CD8-positive, alpha-beta memory T cell (primary cell): ENCODE measurements around the gene NME9. TPM values are rescaled to one million over a fixed set of nuclear protein-coding genes. Genes with fewer than 3 reads are reported as not detected.

ENCODE experiments used
- CTCF ChIA-PET: fragments of 350-600 bp; sonication (Branson Sonifier 250); formaldehyde crosslinking; loops from one replicate; lab custom pipeline; 2021; ENCODE audit warnings: antibody characterized with exemption; lab: Charles Lee
- POLR2A ChIA-PET: fragments of 350-600 bp; sonication (Branson Sonifier 250); formaldehyde crosslinking; loops from one replicate; lab custom pipeline; 2021; ENCODE audit warnings: antibody characterized with exemption; lab: Charles Lee
- DNase-seq, 5 donors: peaks; one replicate each; pipeline versions ENCODE4 v3.0.0 to v3.0.0-alpha.2; 2020 to 2022; ENCODE audit warnings: mixed read lengths in 1 of 5
- H3K27ac ChIP-seq: one replicate; pipeline ENCODE4 v1.7.0; 2013; ENCODE audit warnings: low read depth, mild to moderate bottlenecking, low read length, moderate library complexity
- H3K27me3 ChIP-seq: 2 replicates; pipeline ENCODE4 v1.7.0; 2013; ENCODE audit warnings: low read length, mild to moderate bottlenecking; ENCODE audit not compliant: insufficient read depth, poor library complexity, severe bottlenecking
- H3K36me3 ChIP-seq: 2 replicates; pipeline ENCODE4 v1.7.0; 2013; ENCODE audit warnings: mild to moderate bottlenecking, low read length, moderate library complexity; ENCODE audit not compliant: insufficient read depth
- H3K4me1 ChIP-seq: 2 replicates; pipeline ENCODE4 v1.7.0; 2013; ENCODE audit warnings: mild to moderate bottlenecking, low read length, moderate library complexity; ENCODE audit not compliant: insufficient read depth
- H3K4me3 ChIP-seq: 2 replicates; pipeline ENCODE4 v1.7.0; 2013; ENCODE audit warnings: mild to moderate bottlenecking, low read length
- H3K9me3 ChIP-seq: 2 replicates; pipeline ENCODE4 v1.7.0; 2013; ENCODE audit warnings: mild to moderate bottlenecking, low read length
- H3K27ac Mint-ChIP-seq, 8 donors: one replicate each; pipeline ENCODE4 v1.8.0; 2020 to 2021; ENCODE audit warnings: mixed read lengths in 8 of 8, mild to moderate bottlenecking in 6 of 8, inconsistent platforms in 3 of 8, moderate library complexity in 3 of 8
- H3K27me3 Mint-ChIP-seq, 2 donors: one replicate each; pipeline ENCODE4 v1.8.0; 2020 to 2021; ENCODE audit warnings: mixed read lengths in 2 of 2, mild to moderate bottlenecking in 1 of 2, moderate library complexity in 1 of 2
- H3K36me3 Mint-ChIP-seq, 3 donors: one replicate each; pipeline ENCODE4 v1.8.0; 2020 to 2021; ENCODE audit warnings: mixed read lengths in 3 of 3, inconsistent platforms in 1 of 3, mild to moderate bottlenecking in 1 of 3
- H3K4me1 Mint-ChIP-seq, 3 donors: one replicate each; pipeline ENCODE4 v1.8.0; 2020 to 2021; ENCODE audit warnings: mixed read lengths in 3 of 3, inconsistent platforms in 1 of 3, mild to moderate bottlenecking in 1 of 3
- H3K4me3 Mint-ChIP-seq, 7 donors: one replicate each; pipeline ENCODE4 v1.8.0; 2020 to 2021; ENCODE audit warnings: mixed read lengths in 7 of 7, mild to moderate bottlenecking in 6 of 7, moderate library complexity in 4 of 7, inconsistent platforms in 2 of 7
- H3K9me3 Mint-ChIP-seq, 5 donors: one replicate each; pipeline ENCODE4 v1.8.0; 2020 to 2022; ENCODE audit warnings: mixed read lengths in 5 of 5, mild to moderate bottlenecking in 3 of 5, moderate library complexity in 2 of 5, inconsistent platforms in 1 of 5
- polyA plus RNA-seq: library from polyadenylated mRNA; unstranded; fragments of 300-500 nt; fragmentation: Illumina TruSeq; gene quantifications from one replicate; pipeline ENCODE4 v1.2.3, GENCODE V29; 2021
- total RNA-seq, 2 experiments: library from RNA; stranded (reverse); gene quantifications; one replicate each; pipeline ENCODE4 v1.2.3, GENCODE V29; 2021

NME9 gene
- total and polyA plus RNA-seq, 3 experiments from 2014 or later = 0.44 TPM; not detected in 2

DNA sequence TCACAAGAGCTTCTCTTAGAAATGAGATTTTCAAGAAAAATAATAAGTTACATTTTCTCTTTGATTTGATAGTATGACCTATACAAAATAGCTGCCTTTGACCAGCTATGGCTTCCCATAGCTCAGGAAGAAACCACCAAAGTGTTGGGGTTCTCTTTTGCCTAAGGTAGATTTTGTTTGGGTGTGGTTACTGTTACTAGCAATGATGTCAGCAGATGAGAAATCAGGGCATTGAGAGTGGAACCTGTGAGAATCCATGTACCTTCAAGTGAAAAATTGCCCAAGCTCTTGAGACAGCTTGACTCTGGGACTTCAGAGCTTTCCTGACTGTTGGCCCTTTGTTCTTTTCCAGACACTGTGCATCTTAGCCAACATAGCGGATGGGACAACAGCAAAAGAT, 45.6 kb downstream of the NME9 start:
- H3K4me3 Mint-ChIP-seq = no peak overlapping the region
- H3K4me3 ChIP-seq = no peak overlapping the region
- no peaks in the 10 kb centered on the region for H3K4me1 Mint-ChIP-seq
- DNase-seq = no peak
- H3K4me1 ChIP-seq = no peaks in the 10 kb centered on the region
- POLR2A ChIA-PET = interaction anchor here (1.0 kb wide), 1 partner anchor 9 kb away, joined by 3 read pairs; no protein-coding TSS in a partner anchor
- peaks cover 9 to 36% (median 10%) of the 10 kb centered on the region in 3 donors for H3K36me3 Mint-ChIP-seq
- H3K36me3 ChIP-seq = peaks cover 7% of the 10 kb centered on the region
- CTCF ChIA-PET = no interaction called here
- H3K27ac ChIP-seq = no peak overlapping the region
- H3K27ac Mint-ChIP-seq = peak overlapping the region in 3 of 8 donors; percentile 33 to 85 (median 39)
- H3K9me3 ChIP-seq = no peaks in the 10 kb centered on the region
- no peaks in the 10 kb centered on the region for H3K9me3 Mint-ChIP-seq
- H3K27me3 Mint-ChIP-seq = no peaks in the 10 kb centered on the region
- no peaks in the 10 kb centered on the region for H3K27me3 ChIP-seq

DNA sequence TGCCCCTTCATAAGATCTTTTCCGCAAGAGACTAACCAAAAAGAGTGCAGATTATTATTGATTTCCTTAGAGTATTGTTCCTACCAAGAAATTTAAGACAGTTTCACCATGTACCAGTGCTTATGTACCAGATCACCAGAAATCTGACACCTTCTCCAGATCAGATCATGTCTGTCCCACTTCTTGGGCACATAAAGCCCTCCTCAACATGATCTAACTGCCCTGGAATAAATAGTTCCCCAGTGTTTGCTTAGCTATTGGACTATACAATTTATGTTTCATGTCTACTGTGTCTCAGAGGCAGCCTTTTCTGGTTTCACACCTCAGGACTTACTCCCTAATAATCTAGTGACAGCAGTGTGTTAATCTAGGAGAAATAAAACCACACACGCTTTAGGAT, 46.8 kb downstream of the NME9 start:
- ChIA-PET CTCF (no interaction called here), POLR2A (no interaction called here)
- H3K27ac ChIP-seq = no peak overlapping the region
- no peak overlapping the region for H3K4me3 Mint-ChIP-seq
- H3K27me3 Mint-ChIP-seq = no peaks in the 10 kb centered on the region
- no peak for DNase-seq
- no peak overlapping the region for H3K4me3 ChIP-seq
- no peaks in the 10 kb centered on the region for H3K9me3 Mint-ChIP-seq
- no peaks in the 10 kb centered on the region for H3K4me1 ChIP-seq
- peaks cover 5 to 31% (median 6%) of the 10 kb centered on the region in 3 donors for H3K36me3 Mint-ChIP-seq
- H3K27me3 ChIP-seq = no peaks in the 10 kb centered on the region
- no peaks in the 10 kb centered on the region for H3K9me3 ChIP-seq
- peak overlapping the region in 1 of 8 donors; percentile 44 for H3K27ac Mint-ChIP-seq
- no peaks in the 10 kb centered on the region for H3K4me1 Mint-ChIP-seq
- H3K36me3 ChIP-seq = peaks cover 4% of the 10 kb centered on the region

DNA sequence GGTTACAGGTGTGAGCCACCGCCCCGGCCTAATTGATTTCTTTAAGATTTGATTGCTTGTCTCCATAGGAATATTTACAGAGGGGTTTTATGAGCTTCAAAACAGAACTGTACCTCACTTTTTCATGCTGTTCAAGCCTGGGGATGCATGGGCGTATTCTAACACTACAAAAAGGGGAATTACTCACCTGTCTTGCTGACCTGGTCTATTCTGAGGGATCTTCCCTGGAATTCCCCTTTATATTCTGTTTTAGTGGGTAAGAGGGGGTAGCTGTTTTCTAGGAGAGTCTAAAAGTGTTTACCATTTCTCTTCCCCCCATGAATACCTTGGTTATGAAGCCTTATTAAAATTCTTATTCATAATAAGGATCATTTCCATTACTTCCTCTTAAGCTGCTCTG, 48.1 kb downstream of the NME9 start:
- no peak overlapping the region for H3K27ac ChIP-seq
- H3K9me3 Mint-ChIP-seq = no peaks in the 10 kb centered on the region
- H3K4me1 ChIP-seq = no peaks in the 10 kb centered on the region
- H3K4me3 Mint-ChIP-seq = no peak overlapping the region
- H3K4me1 Mint-ChIP-seq = no peaks in the 10 kb centered on the region
- CTCF ChIA-PET = no interaction called here
- DNase-seq = no peak
- POLR2A ChIA-PET = interaction anchor here (0.5 kb wide), 1 partner anchor 46 kb away, joined by 3 read pairs; no protein-coding TSS in a partner anchor
- peak overlapping the region in 1 of 8 donors; percentile 54 for H3K27ac Mint-ChIP-seq
- H3K4me3 ChIP-seq = no peak overlapping the region
- peaks cover 6 to 41% (median 10%) of the 10 kb centered on the region in 3 donors for H3K36me3 Mint-ChIP-seq
- H3K36me3 ChIP-seq = peaks cover 4% of the 10 kb centered on the region
- no peaks in the 10 kb centered on the region for H3K9me3 ChIP-seq
- no peaks in the 10 kb centered on the region for H3K27me3 ChIP-seq
- H3K27me3 Mint-ChIP-seq = no peaks in the 10 kb centered on the region

DNA sequence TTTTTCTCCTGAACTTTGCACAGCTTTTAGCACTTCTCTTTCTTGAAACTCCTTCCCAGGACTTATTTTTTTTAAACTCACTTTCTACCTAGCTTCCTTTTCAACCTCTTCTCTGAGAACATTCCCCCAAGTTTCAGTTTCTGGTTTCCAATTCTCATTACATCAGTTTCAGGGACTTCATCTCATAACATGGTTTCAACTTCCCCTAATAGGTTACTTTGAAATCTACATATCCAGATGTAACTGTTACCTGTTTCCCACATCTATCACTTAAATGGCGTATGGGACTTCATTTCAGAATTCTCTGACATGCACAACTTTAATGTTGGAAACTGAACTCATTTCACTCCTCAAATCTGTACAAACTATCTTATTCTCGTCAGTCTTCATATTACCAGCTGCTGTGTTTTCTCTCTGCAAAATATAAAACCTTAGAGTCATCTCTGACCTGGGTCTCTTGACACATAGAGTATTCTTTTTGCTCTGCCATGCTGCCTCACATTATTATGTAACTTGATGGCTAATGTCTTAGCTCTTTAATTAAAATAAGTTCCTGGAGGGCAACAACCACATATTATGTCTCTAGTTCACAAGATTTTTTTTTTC, 58.4 kb downstream of the NME9 start:
- CTCF ChIA-PET = no interaction called here
- Mint-ChIP-seq H3K27ac (peak overlapping the region in 3 of 8 donors; percentile 36 to 38 (median 37)), H3K4me1 (no peaks in the 10 kb centered on the region), H3K9me3 (no peaks in the 10 kb centered on the region), H3K27me3 (peaks cover 0 to 2% of the 10 kb centered on the region in 2 donors), H3K36me3 (peaks cover 13 to 72% (median 33%) of the 10 kb centered on the region in 3 donors), H3K4me3 (no peak overlapping the region)
- H3K4me1 ChIP-seq = no peaks in the 10 kb centered on the region
- no peak for DNase-seq
- H3K27me3 ChIP-seq = no peaks in the 10 kb centered on the region
- POLR2A ChIA-PET = no interaction called here
- no peak overlapping the region for H3K4me3 ChIP-seq
- H3K9me3 ChIP-seq = no peaks in the 10 kb centered on the region
- peaks cover 14% of the 10 kb centered on the region for H3K36me3 ChIP-seq
- H3K27ac ChIP-seq = no peak overlapping the region

DNA sequence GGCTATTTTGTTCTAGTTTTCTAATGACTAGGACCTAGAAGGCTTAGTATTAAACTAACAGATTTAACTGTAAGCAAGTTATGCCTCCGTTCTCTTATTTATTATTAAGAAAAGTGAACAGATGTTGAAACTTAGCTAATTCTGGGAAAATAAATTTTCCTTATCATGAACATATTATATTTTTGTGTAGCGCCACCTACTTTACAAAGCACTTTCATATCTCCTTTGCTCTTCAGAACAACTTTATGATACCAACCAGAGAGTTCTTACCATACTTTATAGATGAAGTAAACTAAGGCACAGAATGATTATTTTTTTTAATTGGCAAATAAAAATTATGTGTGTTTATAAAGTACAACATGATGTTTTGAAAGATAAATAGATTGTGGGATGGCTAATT, 59.4 kb downstream of the NME9 start:
- Mint-ChIP-seq H3K4me1 (no peaks in the 10 kb centered on the region), H3K27ac (no peak overlapping the region), H3K9me3 (no peaks in the 10 kb centered on the region), H3K27me3 (peaks cover 0 to 4% of the 10 kb centered on the region in 2 donors), H3K36me3 (peaks cover 17 to 72% (median 39%) of the 10 kb centered on the region in 3 donors), H3K4me3 (no peak overlapping the region)
- no peaks in the 10 kb centered on the region for H3K4me1 ChIP-seq
- POLR2A ChIA-PET = no interaction called here
- H3K4me3 ChIP-seq = no peak overlapping the region
- H3K27me3 ChIP-seq = no peaks in the 10 kb centered on the region
- no peak for DNase-seq
- peaks cover 14% of the 10 kb centered on the region for H3K36me3 ChIP-seq
- CTCF ChIA-PET = no interaction called here
- no peak overlapping the region for H3K27ac ChIP-seq
- no peaks in the 10 kb centered on the region for H3K9me3 ChIP-seq

DNA sequence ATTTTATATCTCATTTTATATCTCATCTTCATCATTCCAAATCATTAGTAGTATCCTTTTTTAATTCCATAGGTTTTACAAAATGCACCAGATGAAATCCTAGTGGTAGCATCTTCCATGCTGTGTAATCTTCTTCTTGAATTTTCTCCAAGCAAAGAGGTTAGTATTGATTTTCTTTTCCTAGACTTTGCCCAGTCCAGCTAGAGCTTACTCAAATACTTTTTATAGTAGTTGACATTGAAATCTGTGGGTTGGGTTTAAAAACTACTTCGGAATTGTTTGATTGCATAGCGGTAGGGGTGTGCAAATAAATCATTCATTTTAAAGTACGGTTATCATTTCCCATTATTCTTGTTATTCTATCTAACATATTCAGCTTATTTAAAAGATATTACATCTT, 62.6 kb downstream of the NME9 start:
- peaks cover 4% of the 10 kb centered on the region for H3K36me3 ChIP-seq
- peaks cover 9 to 59% (median 22%) of the 10 kb centered on the region in 3 donors for H3K36me3 Mint-ChIP-seq
- no peak overlapping the region for H3K4me3 ChIP-seq
- H3K4me1 ChIP-seq = no peaks in the 10 kb centered on the region
- no peaks in the 10 kb centered on the region for H3K9me3 Mint-ChIP-seq
- ChIA-PET POLR2A (no interaction called here), CTCF (no interaction called here)
- no peak overlapping the region for H3K27ac Mint-ChIP-seq
- peaks cover 0 to 3% of the 10 kb centered on the region in 2 donors for H3K27me3 Mint-ChIP-seq
- no peaks in the 10 kb centered on the region for H3K4me1 Mint-ChIP-seq
- no peak for DNase-seq
- H3K27me3 ChIP-seq = no peaks in the 10 kb centered on the region
- H3K27ac ChIP-seq = no peak overlapping the region
- no peak overlapping the region for H3K4me3 Mint-ChIP-seq
- H3K9me3 ChIP-seq = no peaks in the 10 kb centered on the region

DNA sequence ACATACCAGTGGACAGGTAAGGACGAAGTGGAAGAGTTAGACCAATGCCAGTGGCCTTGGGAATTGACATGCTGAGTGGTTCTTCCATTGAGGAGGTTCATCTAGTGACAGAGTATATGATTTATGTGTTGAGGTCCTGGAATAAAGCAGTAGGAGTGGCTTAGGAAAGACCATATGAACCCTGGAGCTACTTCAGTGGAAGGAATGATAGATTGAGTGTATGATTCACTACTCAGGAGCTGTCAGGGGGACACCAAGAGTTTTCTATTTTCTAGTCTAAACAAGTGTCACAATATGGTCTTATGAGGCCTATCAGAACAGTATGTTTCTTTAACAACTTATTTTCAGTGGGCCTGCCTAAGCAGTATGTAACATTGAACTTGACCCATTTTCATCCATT, 63.9 kb downstream of the NME9 start:
- Mint-ChIP-seq H3K27ac (peak overlapping the region in 1 of 8 donors; percentile 20), H3K4me1 (no peaks in the 10 kb centered on the region), H3K36me3 (peaks cover 3 to 59% (median 19%) of the 10 kb centered on the region in 3 donors), H3K27me3 (peaks cover 0 to 1% of the 10 kb centered on the region in 2 donors), H3K9me3 (no peaks in the 10 kb centered on the region), H3K4me3 (no peak overlapping the region)
- CTCF ChIA-PET = no interaction called here
- no peak overlapping the region for H3K4me3 ChIP-seq
- peaks cover 4% of the 10 kb centered on the region for H3K36me3 ChIP-seq
- no peak for DNase-seq
- H3K4me1 ChIP-seq = no peaks in the 10 kb centered on the region
- POLR2A ChIA-PET = no interaction called here
- no peak overlapping the region for H3K27ac ChIP-seq
- H3K9me3 ChIP-seq = no peaks in the 10 kb centered on the region
- H3K27me3 ChIP-seq = no peaks in the 10 kb centered on the region

DNA sequence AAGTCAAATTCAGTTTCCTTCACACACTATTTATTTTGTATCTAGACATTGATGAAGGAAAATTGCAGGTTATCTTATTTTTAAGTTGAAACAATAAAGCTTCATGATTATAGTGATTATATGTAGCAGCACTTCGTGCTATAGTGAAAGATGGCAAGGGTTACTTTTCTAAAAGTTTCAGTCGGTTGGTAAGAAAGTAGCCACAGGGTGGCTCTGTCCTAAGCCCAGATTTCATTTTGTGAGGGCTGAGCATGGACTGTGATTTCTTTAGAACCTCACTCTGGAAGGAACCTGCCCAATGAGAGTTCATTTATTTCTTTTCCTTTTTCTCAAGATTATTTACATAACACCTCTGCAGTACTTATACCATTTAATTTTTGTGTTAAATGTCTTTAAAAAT, 66.5 kb downstream of the NME9 start:
- peaks cover 3 to 60% (median 25%) of the 10 kb centered on the region in 3 donors for H3K36me3 Mint-ChIP-seq
- Histone ChIP-seq H3K4me3 (no peak overlapping the region), H3K9me3 (no peaks in the 10 kb centered on the region), H3K4me1 (no peaks in the 10 kb centered on the region), H3K27ac (no peak overlapping the region), H3K36me3 (peaks cover 4% of the 10 kb centered on the region), H3K27me3 (no peaks in the 10 kb centered on the region)
- POLR2A ChIA-PET = no interaction called here
- H3K4me3 Mint-ChIP-seq = no peak overlapping the region
- peaks cover 0 to 1% of the 10 kb centered on the region in 2 donors for H3K27me3 Mint-ChIP-seq
- no peak overlapping the region for H3K27ac Mint-ChIP-seq
- H3K4me1 Mint-ChIP-seq = no peaks in the 10 kb centered on the region
- CTCF ChIA-PET = interaction anchor here (1.2 kb wide), 1 partner anchor 66 kb away, joined by 3 read pairs; no protein-coding TSS in a partner anchor
- no peaks in the 10 kb centered on the region for H3K9me3 Mint-ChIP-seq
- no peak for DNase-seq
